Thoracic aorta (tissue), 2 donors: Measurements from ENCODE around the gene DYNLRB2. TPM values are rescaled to one million over a fixed set of nuclear protein-coding genes. Genes with fewer than 3 reads are reported as not detected.

ENCODE experiments used
- ATAC-seq: fragments of 150-250 bp; one replicate; pipeline ENCODE4 v1.8.0; 2017; ENCODE audit warnings: low read depth; ENCODE audit not compliant: insufficient number of reproducible peaks, low FRiP score
- DNase-seq: peaks from one replicate; pipeline ENCODE4 v3.0.0-alpha.2; 2020; ENCODE audit warnings: low spot score
- H3K27ac ChIP-seq, 2 donors: fragments of 200-600 bp; sonication (generic); 1 replicate in 1 of 2; 2 replicates in 1 of 2; pipeline ENCODE4 v1.5.1; 2016; ENCODE audit warnings: mild to moderate bottlenecking in 2 of 2, moderate library complexity in 2 of 2
- H3K27me3 ChIP-seq: fragments of 200-600 bp; sonication (generic); replicated peaks from 2 replicates; pipeline ENCODE4 v1.6.0; 2016; ENCODE audit warnings: mild to moderate bottlenecking; ENCODE audit not compliant: insufficient read depth
- H3K36me3 ChIP-seq: fragments of 200-600 bp; sonication (generic); one replicate; pipeline ENCODE4 v1.5.1; 2016
- H3K4me1 ChIP-seq, 2 donors: fragments of 200-600 bp; sonication (generic); 1 replicate in 1 of 2; 2 replicates in 1 of 2; pipeline versions ENCODE4 v1.5.1 to v1.6.0; 2016; ENCODE audit warnings: low read depth in 2 of 2, mild to moderate bottlenecking in 1 of 2; ENCODE audit not compliant: control insufficient read depth in 1 of 2
- H3K4me3 ChIP-seq: fragments of 200-600 bp; sonication (generic); 2 replicates; pipeline ENCODE4 v1.5.1; 2016; ENCODE audit warnings: mild to moderate bottlenecking
- H3K9me3 ChIP-seq: fragments of 200-600 bp; sonication (generic); 2 replicates; pipeline ENCODE4 v1.5.1; 2016
- CTCF ChIP-seq: fragments of 200-600 bp; sonication (generic); IDR thresholded peaks from one replicate; pipeline ENCODE4 v1.5.1; 2019; ENCODE audit warnings: antibody characterized with exemption
- total RNA-seq, 2 donors: library from RNA; depleted of rRNA; stranded (reverse); fragments of >200 nt; gene quantifications; one replicate each; pipeline versions ENCODE4 v1.1.0 to v1.2.3, GENCODE V29; 2016

DYNLRB2 gene
- total RNA-seq, 2 donors from 2014 or later: not detected

DNA sequence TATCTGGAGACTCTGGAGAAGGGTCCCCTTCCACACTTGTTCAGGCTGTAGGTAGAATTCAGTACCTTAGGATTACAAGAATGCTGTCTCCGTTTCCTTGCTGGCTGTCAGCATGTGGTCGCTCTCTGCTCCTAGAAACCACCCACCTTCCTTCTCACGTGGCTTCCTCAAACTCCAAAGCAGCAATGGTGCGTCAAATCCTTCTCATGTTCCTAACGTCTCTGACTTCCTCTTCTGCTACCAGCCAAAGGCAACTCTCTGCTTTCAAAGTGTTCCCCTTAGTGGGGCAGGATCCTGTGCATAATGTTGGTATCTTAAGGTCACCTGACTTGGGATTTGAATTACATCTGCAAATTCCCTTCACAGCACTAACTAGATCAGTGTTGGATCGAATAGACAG lies 30.9 kb upstream of the DYNLRB2 start:
- H3K27ac ChIP-seq: no peak overlapping the region
- no peak for TF ChIP-seq CTCF
- H3K27me3 ChIP-seq: no peaks in the 10 kb centered on the region
- no peak for DNase-seq
- ATAC-seq: no peak
- H3K4me3 ChIP-seq: no peak overlapping the region
- no peaks in the 10 kb centered on the region for H3K4me1 ChIP-seq
- no peaks in the 10 kb centered on the region for H3K36me3 ChIP-seq
- H3K9me3 ChIP-seq: no peaks in the 10 kb centered on the region

- Histone ChIP-seq H3K27me3 (no peaks in the 10 kb centered on the region), H3K4me1 (no peaks in the 10 kb centered on the region), H3K27ac (no peak overlapping the region), H3K4me3 (no peak overlapping the region), H3K9me3 (no peaks in the 10 kb centered on the region), H3K36me3 (no peaks in the 10 kb centered on the region)
- DNase-seq (no peak), ATAC-seq (no peak)
- TF ChIP-seq CTCF: no peak
Observed at GRCh38 chr16:80511824-80512592, 28.8 kb upstream of the DYNLRB2 start.

GRCh38 chr16:80512593-80512853 lies 28.3 kb upstream of the DYNLRB2 start:
- Histone ChIP-seq H3K4me1 (no peaks in the 10 kb centered on the region), H3K27ac (no peak overlapping the region), H3K4me3 (no peak overlapping the region), H3K27me3 (no peaks in the 10 kb centered on the region), H3K36me3 (no peaks in the 10 kb centered on the region), H3K9me3 (no peaks in the 10 kb centered on the region)
- ATAC-seq (no peak), DNase-seq (no peak)
- no peak for TF ChIP-seq CTCF

- no peaks in the 10 kb centered on the region for H3K27me3 ChIP-seq
- H3K36me3 ChIP-seq: no peaks in the 10 kb centered on the region
- no peaks in the 10 kb centered on the region for H3K4me1 ChIP-seq
- ATAC-seq (no peak), DNase-seq (no peak)
- H3K27ac ChIP-seq: no peak overlapping the region
- no peaks in the 10 kb centered on the region for H3K9me3 ChIP-seq
- TF ChIP-seq CTCF: no peak
- no peak overlapping the region for H3K4me3 ChIP-seq
Observed at GRCh38 chr16:80515374-80515773, 25.4 kb upstream of the DYNLRB2 start.

GRCh38 chr16:80517846-80518245 lies 22.9 kb upstream of the DYNLRB2 start:
- DNase-seq (no peak), ATAC-seq (no peak)
- TF ChIP-seq CTCF: no peak
- H3K4me1 ChIP-seq: no peaks in the 10 kb centered on the region
- no peaks in the 10 kb centered on the region for H3K36me3 ChIP-seq
- no peak overlapping the region for H3K4me3 ChIP-seq
- H3K9me3 ChIP-seq: no peaks in the 10 kb centered on the region
- no peaks in the 10 kb centered on the region for H3K27me3 ChIP-seq
- no peak overlapping the region for H3K27ac ChIP-seq
